Uterus (tissue), 4 donors: ENCODE data around the gene LRRC3B. TPM values are rescaled to one million over a fixed set of nuclear protein-coding genes. Genes with fewer than 3 reads are reported as not detected.

Source experiments
- DNase-seq, 2 donors: peaks; one replicate each; pipeline ENCODE4 v3.0.0-alpha.2; 2019 to 2020
- H3K27ac ChIP-seq, 2 donors: fragments of 200-600 bp; sonication (generic); 1 replicate in 1 of 2; 2 replicates in 1 of 2; pipeline ENCODE4 v1.5.1; 2016 to 2018
- H3K27me3 ChIP-seq, 2 donors: fragments of 200-600 bp; sonication (generic); one replicate each; pipeline ENCODE4 v1.5.1; 2018 to 2019; ENCODE audit warnings: control low read depth in 1 of 2
- H3K36me3 ChIP-seq, 2 donors: fragments of 200-600 bp; sonication (generic); one replicate each; pipeline ENCODE4 v1.5.1; 2019; ENCODE audit warnings: control low read depth in 1 of 2
- H3K4me1 ChIP-seq, 2 donors: fragments of 200-600 bp; sonication (generic); one replicate each; pipeline ENCODE4 v1.5.1; 2018 to 2019; ENCODE audit warnings: control low read depth in 1 of 2
- H3K4me3 ChIP-seq, 2 donors: fragments of 200-600 bp; sonication (generic); 1 replicate in 1 of 2; 2 replicates in 1 of 2; pipeline ENCODE4 v1.5.1; 2018 to 2019; ENCODE audit warnings: mild to moderate bottlenecking in 1 of 2
- H3K9me3 ChIP-seq, 2 donors: fragments of 200-600 bp; sonication (generic); one replicate each; pipeline ENCODE4 v1.5.1; 2019; ENCODE audit warnings: control low read depth in 1 of 2
- POLR2A ChIP-seq, 2 donors: fragments of 450-650 bp; IDR thresholded peaks; one replicate each; pipeline ENCODE4 v1.6.1; 2016; ENCODE audit warnings: antibody characterized with exemption in 2 of 2, mild to moderate bottlenecking in 1 of 2, moderate library complexity in 1 of 2
- intact Hi-C: fragments of 100-400 bp; cut with DNase I; formaldehyde crosslinking; loops from one replicate; pipeline ENCODE4 v1.15.1; 2023; ENCODE audit warnings: low total_unique reads
- total RNA-seq, 4 donors: library from RNA; depleted of rRNA in 3 of 4; stranded (reverse); fragments of >200 nt in 3 of 4; gene quantifications; one replicate each; pipeline versions ENCODE4 v1.1.0 to v1.2.4, GENCODE V29; 2014 to 2023
- TF ChIP-seq, protein P1 (sequence below), 4 experiments: fragments of 200-600 bp in 2 of 4; fragments of 450-650 bp in 2 of 4; sonication (generic) in 2 of 4; IDR thresholded peaks; one replicate each; pipeline ENCODE4 v1.5.1; 2016 to 2019; ENCODE audit warnings: antibody characterized with exemption in 4 of 4, mild to moderate bottlenecking in 2 of 4, moderate library complexity in 1 of 4
- donor health status: DM: yes; HTN: yes; CAD: no.

Gene LRRC3B
- total RNA-seq, 4 donors from 2014 or later, result 0.26 to 14.0 (median 1.3) TPM; not detected in 1

DNA sequence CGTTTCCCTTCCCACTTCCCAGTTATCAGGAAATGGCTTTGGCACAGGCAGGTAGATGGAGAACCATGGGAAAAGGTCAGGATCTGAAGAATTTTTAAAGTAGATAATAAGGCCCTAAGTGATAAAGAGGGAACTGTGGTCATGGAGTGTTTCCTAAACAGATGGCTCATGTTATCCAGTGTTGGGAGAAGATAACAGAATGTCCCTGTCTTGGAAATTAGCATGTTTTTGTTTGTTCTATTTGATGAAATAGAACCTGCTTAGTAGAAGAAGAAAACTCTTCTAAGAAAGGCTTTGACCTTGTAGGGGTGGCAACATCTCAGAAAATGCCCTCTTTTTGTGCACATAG lies 8.8 kb downstream of the LRRC3B start:
- Histone ChIP-seq H3K36me3 (no peaks in the 10 kb centered on the region), H3K4me1 (no peaks in the 10 kb centered on the region), H3K4me3 (no peak overlapping the region), H3K27ac (no peak overlapping the region), H3K27me3 (no peaks in the 10 kb centered on the region), H3K9me3 (no peaks in the 10 kb centered on the region)
- intact Hi-C loops, result no loop called here
- TF ChIP-seq POLR2A (IDR thresholded peaks at IDR 0.05), result no peak
- TF ChIP-seq, protein P1, sequence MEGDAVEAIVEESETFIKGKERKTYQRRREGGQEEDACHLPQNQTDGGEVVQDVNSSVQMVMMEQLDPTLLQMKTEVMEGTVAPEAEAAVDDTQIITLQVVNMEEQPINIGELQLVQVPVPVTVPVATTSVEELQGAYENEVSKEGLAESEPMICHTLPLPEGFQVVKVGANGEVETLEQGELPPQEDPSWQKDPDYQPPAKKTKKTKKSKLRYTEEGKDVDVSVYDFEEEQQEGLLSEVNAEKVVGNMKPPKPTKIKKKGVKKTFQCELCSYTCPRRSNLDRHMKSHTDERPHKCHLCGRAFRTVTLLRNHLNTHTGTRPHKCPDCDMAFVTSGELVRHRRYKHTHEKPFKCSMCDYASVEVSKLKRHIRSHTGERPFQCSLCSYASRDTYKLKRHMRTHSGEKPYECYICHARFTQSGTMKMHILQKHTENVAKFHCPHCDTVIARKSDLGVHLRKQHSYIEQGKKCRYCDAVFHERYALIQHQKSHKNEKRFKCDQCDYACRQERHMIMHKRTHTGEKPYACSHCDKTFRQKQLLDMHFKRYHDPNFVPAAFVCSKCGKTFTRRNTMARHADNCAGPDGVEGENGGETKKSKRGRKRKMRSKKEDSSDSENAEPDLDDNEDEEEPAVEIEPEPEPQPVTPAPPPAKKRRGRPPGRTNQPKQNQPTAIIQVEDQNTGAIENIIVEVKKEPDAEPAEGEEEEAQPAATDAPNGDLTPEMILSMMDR (IDR thresholded peaks at IDR 0.05), result no peak
- DNase-seq, result no peak

DNA sequence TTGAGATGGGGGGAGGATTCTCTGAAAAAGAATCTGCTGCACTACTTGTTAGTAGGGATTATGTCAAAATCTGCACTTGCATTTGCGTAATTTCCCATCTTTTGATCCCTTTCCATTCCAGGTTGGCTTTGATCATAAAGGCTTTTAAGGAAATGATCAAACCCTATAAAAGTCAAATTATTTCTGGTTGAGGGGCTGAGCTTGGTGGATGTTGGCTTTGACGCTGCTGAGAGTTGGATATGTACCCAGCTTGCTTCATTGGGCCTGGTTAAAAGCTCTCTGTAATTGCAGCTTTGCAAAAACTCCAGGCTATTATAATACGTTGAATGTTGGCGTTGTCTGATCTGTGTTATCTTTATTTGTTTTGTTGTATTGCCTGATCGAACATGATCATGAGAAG lies 12.0 kb downstream of the LRRC3B start:
- H3K4me1 ChIP-seq, result no peaks in the 10 kb centered on the region
- H3K27ac ChIP-seq, result no peak overlapping the region
- no peaks in the 10 kb centered on the region for H3K36me3 ChIP-seq
- intact Hi-C loops, result no loop called here
- no peaks in the 10 kb centered on the region for H3K9me3 ChIP-seq
- H3K27me3 ChIP-seq, result peaks cover 0 to 3% of the 10 kb centered on the region in 2 donors
- no peak for DNase-seq
- TF ChIP-seq, protein P1 (IDR thresholded peaks at IDR 0.05), result no peak
- TF ChIP-seq POLR2A (IDR thresholded peaks at IDR 0.05), result no peak
- no peak overlapping the region for H3K4me3 ChIP-seq

DNA sequence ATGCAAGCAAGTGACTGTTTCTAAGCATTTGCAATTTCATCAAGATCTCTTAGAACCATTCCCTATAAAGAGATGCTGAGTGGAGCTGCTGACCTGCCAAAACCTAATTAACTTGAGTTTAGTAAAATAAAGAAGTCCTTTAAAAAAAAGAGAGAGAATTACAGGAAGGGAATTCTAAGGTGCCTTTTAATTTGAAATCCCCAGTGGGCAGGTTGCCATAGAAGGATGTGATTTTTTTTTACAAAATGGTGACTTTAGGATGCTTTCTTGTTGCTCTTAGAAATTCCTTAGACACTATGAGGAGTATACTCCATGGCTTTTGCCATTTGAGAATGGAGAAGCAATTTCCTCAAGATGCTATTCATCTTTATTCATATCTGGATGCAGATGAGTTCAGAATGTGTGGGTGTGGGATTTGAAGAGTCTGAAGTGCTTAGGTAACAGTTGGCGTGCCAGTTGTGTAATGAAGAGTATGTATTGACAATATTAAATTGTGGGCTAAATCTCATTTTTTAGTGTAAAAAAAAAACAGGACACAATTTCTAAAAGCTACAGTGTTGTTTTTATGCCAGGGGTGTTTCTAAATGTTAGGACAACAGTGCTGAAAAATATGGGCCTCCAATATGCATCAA lies 13.6 kb downstream of the LRRC3B start:
- H3K27ac ChIP-seq, result no peak overlapping the region
- no peak for DNase-seq
- no peaks in the 10 kb centered on the region for H3K4me1 ChIP-seq
- no peaks in the 10 kb centered on the region for H3K36me3 ChIP-seq
- no peak overlapping the region for H3K4me3 ChIP-seq
- intact Hi-C loops, result no loop called here
- peaks cover 0 to 3% of the 10 kb centered on the region in 2 donors for H3K27me3 ChIP-seq
- TF ChIP-seq, protein P1 (IDR thresholded peaks at IDR 0.05), result no peak
- no peak for TF ChIP-seq POLR2A (IDR thresholded peaks at IDR 0.05)
- H3K9me3 ChIP-seq, result no peaks in the 10 kb centered on the region

DNA sequence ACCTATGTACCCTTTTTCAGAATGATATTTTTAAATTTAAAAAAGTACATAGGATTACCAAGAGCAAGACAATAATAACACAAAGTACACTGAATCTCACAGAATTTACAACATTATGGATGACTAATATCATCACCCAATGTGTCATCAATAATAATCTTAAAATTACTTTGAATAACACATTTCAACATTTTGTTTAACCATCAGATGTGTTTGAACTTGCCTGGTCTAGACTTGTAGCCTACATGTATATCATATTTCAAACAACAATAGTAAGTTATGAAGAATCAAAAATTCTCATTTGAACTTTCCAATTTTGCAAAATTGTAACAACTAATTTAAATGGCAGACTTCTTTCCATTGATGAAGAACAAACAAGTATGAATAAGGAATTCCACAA lies 15.1 kb downstream of the LRRC3B start:
- no peak for DNase-seq
- no peak overlapping the region for H3K4me3 ChIP-seq
- H3K36me3 ChIP-seq, result no peaks in the 10 kb centered on the region
- TF ChIP-seq POLR2A (IDR thresholded peaks at IDR 0.05), result no peak
- TF ChIP-seq, protein P1 (IDR thresholded peaks at IDR 0.05), result no peak
- H3K4me1 ChIP-seq, result no peaks in the 10 kb centered on the region
- H3K9me3 ChIP-seq, result no peaks in the 10 kb centered on the region
- intact Hi-C loops, result no loop called here
- peaks cover 0 to 3% of the 10 kb centered on the region in 2 donors for H3K27me3 ChIP-seq
- H3K27ac ChIP-seq, result no peak overlapping the region

DNA sequence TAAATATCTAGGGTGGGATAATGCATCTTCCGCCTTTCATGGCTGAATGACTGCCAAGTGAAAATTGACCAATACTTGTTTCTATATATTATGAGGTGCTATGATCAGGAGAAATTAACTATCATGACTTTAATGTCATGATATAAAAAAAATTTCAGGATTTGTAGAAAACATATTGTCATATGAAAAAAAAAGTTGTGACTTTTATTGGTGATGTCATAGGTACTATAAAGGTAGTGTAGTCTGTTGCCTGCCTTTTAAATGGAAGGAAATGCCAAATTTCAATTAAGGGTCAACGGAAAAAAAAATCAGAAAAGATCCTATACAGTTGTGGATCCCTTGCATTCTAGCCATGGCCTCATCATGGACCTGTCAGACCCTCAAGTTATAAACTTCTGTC lies 15.5 kb downstream of the LRRC3B start:
- Histone ChIP-seq H3K9me3 (no peaks in the 10 kb centered on the region), H3K27me3 (peaks cover 0 to 3% of the 10 kb centered on the region in 2 donors), H3K27ac (no peak overlapping the region), H3K4me1 (no peaks in the 10 kb centered on the region), H3K36me3 (no peaks in the 10 kb centered on the region), H3K4me3 (no peak overlapping the region)
- no peak for DNase-seq
- intact Hi-C loops, result no loop called here
- TF ChIP-seq, protein P1 (IDR thresholded peaks at IDR 0.05), result no peak
- TF ChIP-seq POLR2A (IDR thresholded peaks at IDR 0.05), result no peak
